Smooth muscle cell (in vitro differentiated cells): ENCODE results near the gene LCP1. TPM values are rescaled to one million over a fixed set of nuclear protein-coding genes. Genes with fewer than 3 reads are reported as not detected.

Experiments
- DNase-seq: peaks from one replicate; lab custom pipeline; 2025; ENCODE audit not compliant: unreplicated experiment; lab: John Stamatoyannopoulos, UW
- H2AFZ ChIP-seq: fragments of 200-600 bp; sonication (generic); 2 replicates; pipeline ENCODE4 v1.6.0; 2016; ENCODE audit warnings: antibody characterized with exemption, low read depth, mild to moderate bottlenecking
- H3F3A ChIP-seq: fragments of 200-600 bp; sonication (generic); 2 replicates; pipeline ENCODE4 v1.6.0; 2017; ENCODE audit warnings: antibody characterized with exemption, low read depth
- H3K27ac ChIP-seq: fragments of 200-600 bp; sonication (generic); 2 replicates; pipeline ENCODE4 v1.5.1; 2016; ENCODE audit warnings: low read depth, mild to moderate bottlenecking
- H3K27me3 ChIP-seq: fragments of 200-600 bp; sonication (generic); 2 replicates; pipeline ENCODE4 v1.6.1; 2016; ENCODE audit warnings: low read depth, mild to moderate bottlenecking
- H3K36me3 ChIP-seq: fragments of 200-600 bp; sonication (generic); 2 replicates; pipeline ENCODE4 v1.5.1; 2016; ENCODE audit warnings: low read depth
- H3K4me1 ChIP-seq: fragments of 200-600 bp; sonication (generic); 2 replicates; pipeline ENCODE4 v1.5.1; 2016; ENCODE audit warnings: low read depth
- H3K4me2 ChIP-seq: fragments of 200-600 bp; sonication (generic); 2 replicates; pipeline ENCODE4 v1.6.0; 2016; ENCODE audit warnings: mild to moderate bottlenecking
- H3K4me3 ChIP-seq: fragments of 200-600 bp; sonication (generic); 2 replicates; pipeline ENCODE4 v1.5.1; 2016; ENCODE audit warnings: mild to moderate bottlenecking
- H3K79me2 ChIP-seq: fragments of 200-600 bp; sonication (generic); 2 replicates; pipeline ENCODE4 v1.6.0; 2016; ENCODE audit warnings: low read depth, mild to moderate bottlenecking
- H3K9ac ChIP-seq: fragments of 200-600 bp; sonication (generic); 2 replicates; pipeline ENCODE4 v1.6.0; 2016; ENCODE audit warnings: low read depth
- H3K9me3 ChIP-seq: fragments of 200-600 bp; sonication (generic); replicated peaks from 2 replicates; pipeline ENCODE4 v1.5.1; 2016; ENCODE audit warnings: low read depth
- H4K20me1 ChIP-seq: fragments of 200-600 bp; sonication (generic); 2 replicates; pipeline ENCODE4 v1.6.0; 2016; ENCODE audit warnings: low read depth
- WGBS: methylation state at CpG from one replicate; pipeline ENCODE4 v1.1.7; 2016; ENCODE audit warnings: low lambda C conversion rate; 5-methylcytosine and 5-hydroxymethylcytosine counted together
- polyA plus RNA-seq: library from polyadenylated mRNA; unstranded; fragments of >200 nt; fragmentation: Nextera tagmentation; extraction: Ambion mirVana; gene quantifications from 2 replicates; pipeline ENCODE4 v1.2.1, GENCODE V29; 2016
- total RNA-seq: library from RNA; depleted of rRNA; stranded (reverse); fragments of >200 nt; gene quantifications from 2 replicates; pipeline ENCODE4 v1.2.3, GENCODE V29; 2014
- TF ChIP-seq, protein P1 (sequence below): fragments of 200-600 bp; sonication (generic); IDR thresholded peaks from 2 replicates; pipeline ENCODE4 v1.5.1; 2017; ENCODE audit warnings: borderline replicate concordance, mild to moderate bottlenecking, antibody characterized with exemption; ENCODE audit not compliant: insufficient read depth, poor library complexity, severe bottlenecking

LCP1 gene
- total and polyA plus RNA-seq, 2 experiments from 2014 or later = 7.6 to 38.7 TPM

GRCh38 chr13:46087481-46087880, 94.5 kb downstream of the LCP1 start:
- Histone ChIP-seq H3K79me2 (no peaks in the 10 kb centered on the region), H3K4me2 (no peak overlapping the region), H3K9ac (no peak overlapping the region), H3K36me3 (no peaks in the 10 kb centered on the region), H3K4me3 (no peak overlapping the region), H3K9me3 (no peaks in the 10 kb centered on the region), H3K27ac (no peak overlapping the region), H3F3A (no peaks in the 10 kb centered on the region), H4K20me1 (no peaks in the 10 kb centered on the region), H3K4me1 (no peaks in the 10 kb centered on the region), H3K27me3 (no peaks in the 10 kb centered on the region), H2AFZ (no peak overlapping the region)
- no peak for DNase-seq
- TF ChIP-seq, protein P1, sequence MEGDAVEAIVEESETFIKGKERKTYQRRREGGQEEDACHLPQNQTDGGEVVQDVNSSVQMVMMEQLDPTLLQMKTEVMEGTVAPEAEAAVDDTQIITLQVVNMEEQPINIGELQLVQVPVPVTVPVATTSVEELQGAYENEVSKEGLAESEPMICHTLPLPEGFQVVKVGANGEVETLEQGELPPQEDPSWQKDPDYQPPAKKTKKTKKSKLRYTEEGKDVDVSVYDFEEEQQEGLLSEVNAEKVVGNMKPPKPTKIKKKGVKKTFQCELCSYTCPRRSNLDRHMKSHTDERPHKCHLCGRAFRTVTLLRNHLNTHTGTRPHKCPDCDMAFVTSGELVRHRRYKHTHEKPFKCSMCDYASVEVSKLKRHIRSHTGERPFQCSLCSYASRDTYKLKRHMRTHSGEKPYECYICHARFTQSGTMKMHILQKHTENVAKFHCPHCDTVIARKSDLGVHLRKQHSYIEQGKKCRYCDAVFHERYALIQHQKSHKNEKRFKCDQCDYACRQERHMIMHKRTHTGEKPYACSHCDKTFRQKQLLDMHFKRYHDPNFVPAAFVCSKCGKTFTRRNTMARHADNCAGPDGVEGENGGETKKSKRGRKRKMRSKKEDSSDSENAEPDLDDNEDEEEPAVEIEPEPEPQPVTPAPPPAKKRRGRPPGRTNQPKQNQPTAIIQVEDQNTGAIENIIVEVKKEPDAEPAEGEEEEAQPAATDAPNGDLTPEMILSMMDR = no peak

GRCh38 chr13:46086985-46087384, 95.0 kb downstream of the LCP1 start:
- H3K79me2 ChIP-seq = no peaks in the 10 kb centered on the region
- TF ChIP-seq, protein P1 = no peak

DNA sequence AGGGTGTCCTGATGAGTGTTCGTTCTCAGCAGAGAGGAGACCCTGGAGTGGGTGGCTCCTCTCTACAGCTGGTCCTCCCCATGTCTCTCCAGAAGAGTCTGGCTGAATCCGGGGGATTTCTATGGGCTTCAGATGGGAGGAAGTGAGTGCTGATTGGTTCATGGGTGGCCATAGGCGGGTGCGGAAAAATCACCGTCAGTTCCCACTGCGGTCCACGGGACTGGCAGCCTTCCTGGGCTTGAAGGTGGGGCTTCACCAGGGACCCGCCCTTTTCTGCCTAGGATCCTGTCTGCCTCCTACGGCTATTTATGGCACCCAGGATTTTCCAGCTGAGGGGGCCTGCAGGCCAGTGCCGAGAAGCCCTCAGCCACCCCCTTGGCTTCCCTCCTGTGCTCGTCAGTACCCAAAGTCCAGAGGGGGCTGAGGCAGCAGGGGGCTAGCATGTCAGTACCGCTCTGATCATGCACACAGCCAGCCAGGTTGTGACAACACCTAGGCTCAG, 95.5 kb downstream of the LCP1 start:
- 94% methylated on average over 12 of the region's 12 CpGs for WGBS
- H3K27me3 ChIP-seq = no peaks in the 10 kb centered on the region
- H3K36me3 ChIP-seq = no peaks in the 10 kb centered on the region
- no peaks in the 10 kb centered on the region for H4K20me1 ChIP-seq
- H3F3A ChIP-seq = no peaks in the 10 kb centered on the region
- DNase-seq = no peak
- H3K4me2 ChIP-seq = no peak overlapping the region
- no peaks in the 10 kb centered on the region for H3K4me1 ChIP-seq
- no peaks in the 10 kb centered on the region for H3K9me3 ChIP-seq
- no peak overlapping the region for H3K9ac ChIP-seq
- H3K79me2 ChIP-seq = no peaks in the 10 kb centered on the region
- H2AFZ ChIP-seq = no peak overlapping the region
- H3K27ac ChIP-seq = no peak overlapping the region
- no peak overlapping the region for H3K4me3 ChIP-seq
- TF ChIP-seq, protein P1 = no peak

More at GRCh38 chr13:46086985-46087384, 95.0 kb downstream of the LCP1 start:
- no peak for DNase-seq
- H3K9ac ChIP-seq = no peak overlapping the region
- no peaks in the 10 kb centered on the region for H3K36me3 ChIP-seq
- no peaks in the 10 kb centered on the region for H3K9me3 ChIP-seq
- no peaks in the 10 kb centered on the region for H3K27me3 ChIP-seq
- no peaks in the 10 kb centered on the region for H3F3A ChIP-seq
- H4K20me1 ChIP-seq = no peaks in the 10 kb centered on the region
- no peak overlapping the region for H2AFZ ChIP-seq
- H3K27ac ChIP-seq = no peak overlapping the region
- WGBS = 95% methylated on average over 11 of the region's 12 CpGs
- H3K4me2 ChIP-seq = no peak overlapping the region
- no peaks in the 10 kb centered on the region for H3K4me1 ChIP-seq
- no peak overlapping the region for H3K4me3 ChIP-seq

DNA sequence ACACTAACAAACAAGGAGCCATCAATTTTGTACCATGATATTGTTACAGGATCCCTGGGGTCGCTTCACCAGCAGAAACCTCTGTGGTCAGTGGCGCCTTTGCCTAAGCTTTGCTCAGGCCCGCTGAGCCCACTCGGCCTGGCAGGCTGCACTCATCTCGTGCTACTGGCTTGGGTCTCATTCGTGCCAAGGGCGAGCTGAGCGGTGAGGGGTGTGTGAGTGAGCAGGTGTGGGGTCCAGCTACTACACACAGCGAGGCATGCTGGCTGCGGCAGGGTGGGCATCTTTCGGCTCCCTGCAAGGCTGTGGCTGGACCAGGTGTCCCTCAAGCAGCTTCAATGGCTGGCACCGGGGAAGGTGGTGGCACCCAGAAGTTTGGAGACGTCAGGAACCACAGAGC, 96.2 kb downstream of the LCP1 start:
- Histone ChIP-seq H2AFZ (no peak overlapping the region), H3K4me2 (no peak overlapping the region), H3K27me3 (no peaks in the 10 kb centered on the region), H4K20me1 (no peaks in the 10 kb centered on the region), H3K4me1 (no peaks in the 10 kb centered on the region), H3F3A (no peaks in the 10 kb centered on the region), H3K9me3 (no peaks in the 10 kb centered on the region), H3K27ac (no peak overlapping the region), H3K36me3 (no peaks in the 10 kb centered on the region), H3K4me3 (no peak overlapping the region), H3K79me2 (no peaks in the 10 kb centered on the region), H3K9ac (no peak overlapping the region)
- no peak for DNase-seq
- WGBS = 93% methylated on average over 13 of the region's 13 CpGs
- TF ChIP-seq, protein P1 = no peak
